HG03139 (cell line): ENCODE measurements around the gene RAB38.

Experiments
- ATAC-seq: cut with Tn5 transposase; IDR thresholded peaks from one replicate; pipeline ENCODE4 v1.9.1; 2021; ENCODE audit not compliant: unreplicated experiment

Gene RAB38

DNA sequence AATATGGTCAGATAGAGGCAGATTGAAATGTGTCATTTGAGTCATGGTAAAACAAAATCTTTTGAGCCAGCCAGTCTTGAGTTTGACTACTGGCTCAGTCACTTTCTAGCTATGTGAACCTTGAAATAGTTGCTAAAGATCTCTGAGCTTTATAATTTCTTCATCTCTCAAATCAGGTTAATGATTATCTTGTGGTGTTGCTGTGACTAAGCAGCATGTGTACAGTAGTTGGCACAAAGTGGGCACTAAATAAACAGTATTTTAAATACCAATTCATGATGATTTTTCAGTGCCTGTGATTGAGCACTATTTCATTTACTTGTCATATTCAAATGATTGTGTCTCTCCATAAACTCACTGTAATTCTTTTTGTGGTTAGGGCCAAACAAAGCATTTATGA, 70.8 kb downstream of the RAB38 start:
- ATAC-seq = no peak

DNA sequence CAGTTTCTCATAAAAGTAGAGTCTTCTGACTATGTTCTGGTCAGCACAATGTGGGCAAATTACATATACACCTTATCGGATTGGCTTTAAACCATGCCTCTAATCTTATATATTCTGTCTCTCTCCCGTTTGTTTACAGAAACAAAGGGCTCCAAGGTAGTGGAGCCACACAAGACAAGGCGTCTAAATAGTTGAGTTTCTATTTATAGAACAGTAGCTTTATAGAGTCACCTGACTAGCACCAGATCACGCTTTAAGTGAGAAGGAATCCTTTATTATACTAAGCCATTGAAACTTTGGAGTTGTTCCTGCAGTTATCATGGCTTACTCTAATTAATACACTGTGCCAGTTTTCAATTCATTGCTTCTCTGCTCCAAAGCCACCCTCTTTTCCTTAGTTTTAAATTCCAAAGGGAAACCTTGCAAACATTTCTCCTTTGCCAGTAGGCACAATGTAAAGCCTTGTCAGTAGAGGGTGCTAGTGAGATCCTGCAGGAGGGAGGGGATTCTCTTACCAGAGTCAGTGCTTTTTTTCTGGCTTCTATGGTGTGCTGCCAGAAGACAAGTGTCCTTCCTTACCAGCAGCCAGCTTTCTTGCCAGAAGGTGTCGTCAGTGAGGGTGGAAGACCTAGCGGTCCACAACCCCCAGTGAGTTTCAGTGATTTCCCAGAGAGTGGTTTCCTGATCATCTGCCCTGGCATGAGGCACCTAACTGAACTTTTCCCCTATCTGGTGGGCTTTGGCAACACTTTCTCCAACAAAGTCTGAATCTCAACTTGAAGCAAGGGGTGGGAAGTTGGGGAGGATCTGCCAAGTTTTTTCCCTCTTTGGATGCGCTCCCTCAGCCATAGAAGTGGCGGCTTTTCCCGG, 71.7 kb downstream of the RAB38 start:
- peak; percentile 85 for ATAC-seq

DNA sequence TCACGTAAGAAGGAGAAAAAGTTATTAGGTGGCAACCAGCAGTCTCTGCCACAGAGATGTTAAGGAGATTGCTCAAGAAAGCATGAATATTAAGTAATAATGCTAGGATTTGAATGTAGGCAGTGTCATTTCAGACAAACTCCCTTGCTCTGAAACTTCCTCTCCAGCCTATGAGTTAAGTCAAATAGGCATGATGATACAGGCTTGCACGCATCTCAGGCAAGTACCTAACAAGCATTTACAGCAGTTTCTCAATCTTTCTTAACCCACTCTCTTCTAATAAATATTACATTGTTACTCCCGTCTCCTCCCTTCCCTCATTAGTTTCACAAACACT, 72.7 kb downstream of the RAB38 start:
- ATAC-seq = no peak

DNA sequence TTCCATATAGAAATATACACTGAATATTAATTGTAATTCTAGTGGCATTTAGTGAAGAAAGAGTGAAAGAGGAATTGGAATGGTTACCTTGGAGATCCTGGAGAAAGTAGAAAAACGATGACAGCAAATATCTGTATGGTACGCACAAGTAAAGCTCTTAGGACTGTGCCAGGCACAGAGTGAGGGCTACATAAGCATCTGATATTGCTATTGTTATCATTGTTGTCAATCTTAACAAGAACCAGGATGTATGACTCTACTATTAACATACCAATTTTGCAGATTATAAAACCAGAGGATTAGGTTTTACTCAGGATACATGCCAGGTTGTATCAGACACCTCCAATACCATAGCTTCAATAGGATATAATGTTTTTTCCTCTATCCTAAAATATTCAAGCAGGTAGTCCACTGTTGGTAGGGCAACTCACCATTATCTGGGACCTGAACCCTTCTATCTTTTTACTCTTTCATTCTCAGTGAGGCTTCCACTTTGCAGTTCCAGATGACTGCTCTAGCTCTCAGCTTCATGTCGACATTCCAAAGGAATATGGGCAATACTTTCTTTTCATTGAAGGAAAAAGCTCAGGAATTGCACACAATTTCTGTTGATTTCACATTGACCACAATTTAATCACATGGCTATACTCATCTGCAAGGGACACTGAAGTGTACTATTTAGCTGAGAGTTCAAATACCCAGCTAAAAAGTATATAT, 73.2 kb downstream of the RAB38 start:
- ATAC-seq = no peak

DNA sequence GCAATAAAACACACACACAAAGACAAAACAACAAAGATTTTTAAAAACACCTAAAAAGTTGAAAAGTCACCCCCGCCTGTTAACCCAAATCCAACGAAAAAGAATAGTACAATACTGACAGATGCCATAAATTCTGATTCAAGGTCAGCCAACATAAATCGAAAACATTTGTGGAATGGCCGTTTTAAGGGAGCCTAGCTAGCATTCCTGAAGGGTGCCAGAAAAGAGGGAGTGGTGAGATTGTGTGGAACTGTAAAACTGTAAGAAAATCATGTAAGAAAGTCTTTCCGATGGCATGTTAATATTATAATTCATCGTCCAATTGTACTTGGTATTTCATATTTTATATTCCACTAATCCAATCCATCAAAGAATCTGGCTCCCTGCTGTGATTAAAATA, 75.1 kb downstream of the RAB38 start:
- no peak for ATAC-seq

DNA sequence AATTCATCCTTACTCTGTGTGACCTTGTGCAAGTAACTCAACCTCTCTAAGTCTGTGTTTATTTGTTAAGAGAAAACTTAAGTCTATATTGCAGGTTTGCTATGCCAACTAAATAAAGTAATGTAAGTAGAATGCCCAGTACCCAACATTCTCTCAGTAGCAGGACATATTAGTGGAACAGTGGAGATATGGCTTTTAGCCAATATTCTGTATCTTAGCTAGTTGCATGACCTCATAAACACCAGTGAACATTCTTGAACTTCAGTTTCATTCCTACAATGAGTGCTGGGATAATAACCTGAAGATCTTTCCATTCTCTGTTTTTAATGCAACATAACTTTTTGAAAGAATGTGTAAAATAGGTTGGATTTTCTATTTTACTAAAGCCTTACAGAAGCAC, 77.0 kb downstream of the RAB38 start:
- ATAC-seq = no peak

DNA sequence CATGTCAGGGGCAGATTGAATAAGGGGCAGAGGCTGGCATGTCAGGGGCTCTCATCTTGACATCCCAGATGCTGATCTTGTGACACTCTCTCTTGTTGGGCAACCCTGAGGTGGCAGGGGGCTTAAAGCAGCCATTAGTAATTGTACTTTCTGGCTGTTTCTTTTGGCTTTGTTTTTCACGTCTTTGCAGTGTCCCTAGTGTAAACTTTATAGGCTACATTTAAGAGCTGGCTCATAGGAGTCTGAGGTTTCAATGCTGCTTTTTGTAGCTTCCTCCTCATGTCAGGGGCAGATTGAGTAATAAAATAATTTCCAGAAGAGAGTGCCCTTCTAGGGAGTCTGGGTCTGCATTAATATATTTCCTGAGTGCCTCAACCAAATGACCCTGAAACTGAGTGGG, 86.1 kb downstream of the RAB38 start:
- no peak for ATAC-seq

DNA sequence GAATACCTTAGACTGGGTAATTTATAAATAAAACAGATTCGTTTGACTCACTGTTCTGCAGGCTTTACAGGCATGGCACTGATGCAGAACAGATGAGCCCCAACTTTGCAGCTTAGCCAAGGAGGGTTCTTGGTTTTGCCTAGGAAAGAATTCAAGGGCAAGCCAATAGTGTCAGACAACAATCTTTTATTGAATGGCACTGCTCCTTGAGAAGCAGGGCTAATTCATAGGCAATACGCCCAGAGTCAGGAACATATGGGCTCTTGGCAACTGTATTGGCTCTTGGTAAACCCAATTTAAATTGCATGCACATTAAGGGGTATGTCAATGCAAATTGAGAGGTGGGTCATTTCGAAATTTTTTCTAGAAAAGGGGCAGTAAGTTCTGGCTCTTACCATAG, 87.9 kb downstream of the RAB38 start:
- ATAC-seq = no peak

DNA sequence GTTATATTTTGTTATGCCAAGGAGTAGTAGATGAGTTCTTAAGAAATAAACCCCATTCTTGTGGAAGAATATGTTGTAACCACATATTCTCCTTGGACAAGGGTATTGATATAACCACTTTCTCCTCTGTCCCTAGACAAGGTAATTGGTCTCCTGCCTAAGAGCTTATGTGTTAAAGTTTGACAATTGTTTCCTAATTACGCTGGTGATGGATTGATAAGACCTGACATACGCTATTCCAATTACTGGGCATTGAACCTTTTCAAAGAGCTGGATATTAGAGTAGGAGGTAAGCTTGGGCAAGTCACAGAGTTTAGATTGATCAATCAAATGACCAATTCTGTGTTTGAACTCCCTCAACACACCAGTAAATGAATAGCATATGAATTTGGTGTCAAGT, 88.9 kb downstream of the RAB38 start:
- no peak for ATAC-seq

DNA sequence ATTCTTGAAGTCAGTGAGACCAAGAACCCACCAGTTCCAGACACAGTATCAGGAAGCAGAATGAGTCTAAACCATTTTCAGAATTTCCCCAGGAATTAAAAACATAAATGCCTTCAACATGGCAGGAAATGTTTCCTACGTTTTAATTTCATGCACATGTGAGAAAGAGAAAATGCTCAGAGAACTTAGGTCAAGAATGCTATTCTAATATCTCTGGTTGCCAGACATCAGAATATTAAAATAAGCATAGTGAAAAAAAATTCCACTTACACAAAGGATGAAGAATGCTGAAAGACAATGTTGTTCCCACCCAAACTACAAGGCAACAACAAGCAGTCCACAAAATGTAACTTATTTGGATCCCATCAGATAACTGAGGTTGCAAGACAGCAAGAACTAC, 104.8 kb downstream of the RAB38 start:
- no peak for ATAC-seq

DNA sequence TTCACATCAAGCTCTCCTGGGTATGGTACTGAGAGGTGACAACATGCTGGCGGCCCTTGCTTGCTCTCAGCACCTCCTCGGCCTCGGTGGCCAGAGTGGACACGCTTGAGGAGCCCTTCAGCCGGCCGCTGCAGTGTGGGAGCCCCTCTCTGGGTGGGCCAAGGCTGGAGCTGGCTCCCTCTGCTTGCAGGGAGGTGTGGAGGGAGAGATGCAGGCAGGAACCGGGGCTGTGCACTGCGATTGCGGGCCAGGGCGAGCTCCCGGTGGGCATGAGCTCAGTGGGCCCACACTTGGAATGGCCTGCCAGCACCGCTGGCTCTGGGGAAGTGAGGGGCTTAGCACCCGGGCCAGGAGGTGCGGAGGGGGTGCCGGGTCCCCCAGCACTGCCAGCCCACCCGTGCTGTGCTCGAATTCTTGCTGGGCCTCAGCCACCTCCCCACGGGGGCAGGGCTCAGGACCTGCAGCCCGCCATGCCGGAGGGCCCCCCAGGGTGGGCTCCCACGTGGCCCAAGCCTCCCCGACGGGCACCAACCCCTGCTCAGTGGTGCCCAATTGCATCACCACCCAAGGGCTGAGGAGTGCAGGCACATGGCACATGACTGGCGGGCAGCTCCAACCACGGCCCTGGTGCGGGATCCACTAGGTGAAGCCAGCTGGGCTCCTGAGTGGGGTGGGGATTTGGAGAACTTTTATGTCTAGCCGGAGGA, 106.2 kb downstream of the RAB38 start:
- ATAC-seq = no peak

DNA sequence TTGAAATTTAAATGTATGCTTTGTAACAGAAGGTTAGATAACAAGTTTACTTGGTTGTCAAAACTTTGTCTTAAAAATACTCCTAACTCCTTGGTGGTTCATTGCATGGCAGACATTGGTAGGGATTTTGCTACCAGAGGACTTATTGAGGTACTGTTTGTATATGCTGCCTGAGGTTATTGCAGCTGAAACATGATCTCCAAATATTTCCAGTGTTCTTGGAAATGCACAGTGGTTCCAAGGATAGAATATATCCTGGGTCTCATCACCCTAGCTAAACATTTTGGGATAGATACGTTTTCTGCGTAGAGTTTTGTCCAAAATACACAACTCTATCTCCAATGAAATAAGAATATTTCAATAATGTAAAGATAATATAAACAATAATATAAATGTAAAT, 109.2 kb downstream of the RAB38 start:
- ATAC-seq = no peak

DNA sequence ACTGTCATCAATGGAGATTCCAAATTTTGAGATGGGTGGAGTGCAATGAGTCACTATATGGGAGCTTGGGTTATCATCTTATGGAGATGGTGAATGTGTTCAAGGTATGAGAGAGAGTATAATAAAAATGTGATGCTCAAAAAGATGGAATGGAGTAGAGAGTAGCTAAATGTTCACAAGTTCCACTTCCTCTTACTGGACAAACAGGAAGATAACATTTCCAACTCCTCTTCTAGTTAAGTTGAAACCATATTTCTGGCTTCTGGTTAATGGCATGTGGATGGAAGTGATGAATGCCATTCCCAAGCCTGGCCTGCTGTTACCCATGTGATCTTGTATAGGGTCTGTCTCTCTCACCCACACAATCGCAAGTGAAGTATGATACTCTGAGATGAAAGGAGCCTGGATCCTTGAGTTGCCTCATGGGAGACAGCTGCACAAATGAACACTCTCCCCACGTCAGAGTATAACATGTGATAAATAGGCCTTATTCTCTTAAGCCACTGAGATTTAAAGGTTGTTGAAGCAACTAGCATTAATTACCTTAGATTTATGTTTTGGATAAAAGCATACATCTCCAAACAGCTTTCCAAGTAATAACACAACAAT, 111.0 kb downstream of the RAB38 start:
- no peak for ATAC-seq
